Right kidney (tissue), 1 donor: ENCODE data around the gene SMCO4.
"Not testable (repeated sequence)": the region's sequence is repeated elsewhere in the genome, so short reads cannot be mapped to it uniquely, and the experiment has no call there.

Experiments used
- DNase-seq: peaks from one replicate; pipeline ENCODE4 v3.0.0-alpha.2; 2016

The SMCO4 gene

GRCh38 chr11:93563857-93564256, 20.7 kb upstream of the SMCO4 start:
- DNase-seq = no peak

GRCh38 chr11:93560199-93560932, 17.2 kb upstream of the SMCO4 start:
- DNase-seq = no peak

GRCh38 chr11:93559681-93560080, 16.5 kb upstream of the SMCO4 start:
- no peak for DNase-seq

- DNase-seq = no peak
These were observed 9.7 kb upstream of the SMCO4 start for GRCh38 chr11:93552874-93553273.

- DNase-seq = no peak
These were observed 6.8 kb upstream of the SMCO4 start for GRCh38 chr11:93549976-93550375.

- DNase-seq = no peak
These were observed 5.6 kb upstream of the SMCO4 start for GRCh38 chr11:93548679-93549319.

- DNase-seq = no peak
These were observed 4.6 kb upstream of the SMCO4 start for GRCh38 chr11:93547773-93548172.

- no peak for DNase-seq
These were observed 3.8 kb upstream of the SMCO4 start for GRCh38 chr11:93547028-93547427.

GRCh38 chr11:93545566-93545965, 2.4 kb upstream of the SMCO4 start:
- no peak for DNase-seq

GRCh38 chr11:93542811-93543229, 371 bp downstream of the SMCO4 start:
- peak; percentile 61 for DNase-seq

GRCh38 chr11:93541884-93542810, 1.0 kb downstream of the SMCO4 start:
- DNase-seq = peak; percentile 60

GRCh38 chr11:93540896-93541553, 2.2 kb downstream of the SMCO4 start:
- no peak for DNase-seq

- no peak for DNase-seq
These were observed 2.9 kb downstream of the SMCO4 start for GRCh38 chr11:93540337-93540736.

GRCh38 chr11:93537767-93538261, 5.4 kb downstream of the SMCO4 start:
- no peak for DNase-seq

- DNase-seq = no peak
These were observed 6.1 kb downstream of the SMCO4 start for GRCh38 chr11:93537049-93537448.

GRCh38 chr11:93536101-93536861, 6.9 kb downstream of the SMCO4 start:
- DNase-seq = no peak

GRCh38 chr11:93535578-93535977, 7.6 kb downstream of the SMCO4 start:
- not testable (repeated sequence) for DNase-seq

- DNase-seq = no peak
These were observed 10.4 kb downstream of the SMCO4 start for GRCh38 chr11:93532806-93533205.

- DNase-seq = no peak
These were observed 10.9 kb downstream of the SMCO4 start for GRCh38 chr11:93532281-93532789.

- no peak for DNase-seq
These were observed 12.7 kb downstream of the SMCO4 start for GRCh38 chr11:93530468-93530826.
